GM19240 (cell line): ENCODE data around the gene BCO1.

Source experiments
- DNase-seq: peaks from one replicate; pipeline ENCODE4 v3.0.0; 2011; ENCODE audit warnings: low spot score; ENCODE audit not compliant: insufficient read length

BCO1 gene

DNA sequence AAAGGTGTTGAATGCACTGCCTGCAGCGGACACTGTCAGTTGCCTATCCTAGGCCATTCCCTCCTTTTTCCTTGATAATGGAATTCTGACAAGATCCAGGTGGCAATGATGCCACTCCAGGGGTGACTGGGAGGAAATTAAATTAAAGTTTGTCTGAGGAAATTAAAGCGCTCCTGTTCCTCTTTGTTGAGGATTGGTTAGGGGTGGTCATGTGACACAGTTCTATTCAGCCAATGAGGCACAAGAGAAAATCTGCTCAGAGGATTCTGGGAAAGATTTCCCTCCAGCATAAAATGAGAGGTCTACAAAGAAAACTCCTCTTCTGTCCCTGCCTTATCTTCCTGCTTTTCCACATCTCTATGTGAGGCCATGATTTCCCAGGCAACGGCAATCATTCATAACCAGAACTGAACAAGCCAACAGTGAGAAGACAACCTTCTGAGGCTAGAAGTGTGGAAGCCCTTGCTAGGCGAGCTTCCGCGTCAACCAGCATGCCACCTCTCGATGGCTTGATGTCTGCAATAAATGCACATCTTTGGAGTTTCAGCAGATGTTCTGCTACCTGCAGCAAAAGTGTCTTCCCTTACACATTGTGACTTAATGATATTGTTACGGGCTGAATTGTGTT is 5.6 kb upstream of the BCO1 start:
- no peak for DNase-seq

DNA sequence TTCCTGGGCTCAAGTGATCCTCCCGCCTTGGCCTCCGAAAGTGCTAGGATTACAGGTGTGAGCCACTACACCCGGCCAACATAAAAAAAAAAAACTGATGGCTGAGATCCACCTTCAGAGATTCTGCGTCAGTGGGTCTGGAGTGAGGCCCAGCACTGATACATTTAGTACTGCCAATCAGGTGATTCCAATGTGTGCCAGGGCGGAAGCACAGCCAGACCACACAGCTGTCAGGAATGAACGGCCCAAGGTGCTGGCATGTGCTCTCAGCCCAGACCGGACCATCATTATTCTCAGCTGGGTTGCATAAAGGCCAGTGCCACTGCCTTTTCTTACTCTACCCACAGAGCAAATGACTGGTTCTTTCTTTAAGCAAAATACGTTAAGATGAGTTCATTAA is 1.2 kb upstream of the BCO1 start:
- DNase-seq, result no peak

DNA sequence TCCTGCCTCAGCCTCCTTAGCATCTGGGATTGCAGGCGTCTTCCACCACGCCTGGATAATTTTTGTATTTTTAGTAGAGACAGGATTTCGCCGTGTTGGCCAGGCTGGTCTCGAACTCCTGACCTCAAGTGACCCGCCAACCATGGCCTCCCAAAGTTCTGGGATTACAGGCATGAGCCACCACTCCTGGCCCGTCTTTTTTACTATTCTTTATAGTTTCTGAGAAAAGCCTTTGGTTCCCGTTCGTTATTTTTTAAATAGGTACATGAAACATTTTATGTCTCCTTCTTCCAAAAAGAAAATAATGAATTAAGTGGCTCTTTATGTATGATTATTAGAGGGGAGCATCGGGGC is 570 bp upstream of the BCO1 start:
- no peak for DNase-seq

DNA sequence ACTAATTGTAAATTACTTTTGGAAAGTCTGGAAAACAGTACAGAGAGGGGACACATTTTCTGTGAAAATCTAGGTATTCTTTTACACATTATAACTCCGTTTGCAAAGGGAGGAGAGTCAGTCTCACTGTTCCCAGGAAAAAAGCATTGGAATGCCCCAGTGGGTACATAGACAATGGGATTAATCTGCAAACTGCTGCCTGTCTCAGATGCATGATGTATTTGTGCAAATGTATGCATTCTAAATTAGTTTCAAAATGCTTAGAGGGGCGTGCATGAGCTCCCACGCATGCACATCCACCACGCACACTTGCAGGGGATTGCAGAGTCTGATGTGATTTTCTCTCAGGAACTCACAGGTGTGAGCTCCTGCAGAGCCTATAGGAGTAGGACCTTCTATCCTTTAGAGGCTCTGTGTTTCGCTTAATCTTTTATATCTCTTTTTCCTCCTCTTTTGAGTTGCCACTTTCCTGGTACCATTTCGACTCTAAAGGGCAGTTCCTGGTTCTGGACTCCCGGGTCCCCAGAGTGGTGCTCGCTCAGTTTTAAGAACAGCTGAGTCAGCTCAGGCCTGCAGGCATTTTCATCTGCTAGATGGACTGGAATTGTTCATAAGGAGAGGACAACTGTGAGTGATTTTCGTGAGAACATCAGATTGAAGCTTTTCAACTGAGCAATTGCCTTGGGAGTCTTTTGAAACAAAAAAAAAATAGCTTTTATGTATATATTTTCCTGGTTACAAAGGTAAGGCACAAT is 1.1 kb downstream of the BCO1 start:
- DNase-seq, result no peak

DNA sequence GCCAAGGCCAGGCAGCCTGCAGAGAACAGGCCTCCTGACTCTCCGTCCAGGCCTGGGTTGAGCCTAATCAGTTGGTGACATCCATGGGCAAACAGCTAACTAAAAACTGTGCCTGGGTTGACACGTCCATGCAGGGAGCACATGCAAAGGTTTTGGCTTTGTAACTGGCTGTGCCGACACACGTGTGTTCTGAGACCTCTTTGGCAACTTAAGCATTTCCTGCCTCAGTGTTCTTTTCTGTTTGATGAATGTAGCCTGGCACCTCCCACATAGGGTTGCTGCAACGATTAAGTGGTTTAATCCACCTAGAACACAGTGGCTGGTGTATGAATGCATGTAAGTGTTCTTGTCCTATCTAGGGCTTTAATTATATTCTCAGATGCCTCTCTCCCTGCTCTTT is 3.2 kb downstream of the BCO1 start:
- DNase-seq, result no peak

DNA sequence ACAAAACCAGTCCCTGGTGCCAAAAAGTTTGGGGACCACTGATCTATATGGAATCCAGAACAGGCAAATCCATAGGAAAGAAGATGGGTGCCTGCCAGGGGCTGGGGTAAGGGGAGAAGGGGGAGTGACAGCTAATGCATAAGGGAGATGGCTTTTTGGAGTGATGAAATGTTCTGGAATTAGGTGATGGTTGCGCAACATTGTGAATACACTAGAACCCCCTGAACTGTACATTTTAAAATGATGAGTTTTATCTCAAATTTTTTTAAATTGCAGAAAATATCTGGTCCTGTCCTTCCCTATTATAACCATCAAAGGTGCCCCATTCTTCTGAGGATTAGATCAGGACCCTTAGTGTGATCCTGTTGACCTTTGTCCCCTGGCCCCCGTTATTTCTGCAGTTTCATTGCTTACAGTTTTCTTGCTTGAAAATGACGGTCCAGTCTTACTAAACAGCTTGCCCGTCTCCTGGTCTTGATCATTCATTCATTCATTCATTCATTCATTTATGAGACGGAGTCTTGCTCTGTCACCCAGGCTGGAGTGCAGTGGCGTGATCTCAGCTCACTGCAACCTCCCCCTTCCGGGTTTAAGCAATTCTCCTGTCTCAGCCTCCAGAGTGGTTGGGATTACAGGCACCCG is 4.6 kb downstream of the BCO1 start:
- no peak for DNase-seq

DNA sequence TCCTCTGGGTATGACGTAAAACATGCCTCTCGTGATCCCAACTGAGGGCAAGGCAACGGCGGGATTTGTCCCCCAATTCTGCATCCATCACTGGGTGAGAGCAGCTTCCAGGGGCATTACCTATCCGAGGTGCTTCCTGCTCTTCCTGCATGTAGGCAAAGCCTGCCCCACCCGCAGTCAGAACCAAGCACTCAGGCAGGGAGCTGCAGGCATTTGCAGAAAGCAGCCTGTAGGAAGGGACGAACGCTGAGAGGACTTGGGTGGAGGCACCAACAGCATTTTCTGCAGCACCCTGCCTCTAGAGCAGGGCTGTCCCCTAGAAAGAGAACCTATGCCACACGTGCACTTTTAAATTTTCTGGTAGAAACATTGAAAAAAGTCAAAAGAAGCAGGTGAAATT is 5.5 kb downstream of the BCO1 start:
- DNase-seq, result no peak

DNA sequence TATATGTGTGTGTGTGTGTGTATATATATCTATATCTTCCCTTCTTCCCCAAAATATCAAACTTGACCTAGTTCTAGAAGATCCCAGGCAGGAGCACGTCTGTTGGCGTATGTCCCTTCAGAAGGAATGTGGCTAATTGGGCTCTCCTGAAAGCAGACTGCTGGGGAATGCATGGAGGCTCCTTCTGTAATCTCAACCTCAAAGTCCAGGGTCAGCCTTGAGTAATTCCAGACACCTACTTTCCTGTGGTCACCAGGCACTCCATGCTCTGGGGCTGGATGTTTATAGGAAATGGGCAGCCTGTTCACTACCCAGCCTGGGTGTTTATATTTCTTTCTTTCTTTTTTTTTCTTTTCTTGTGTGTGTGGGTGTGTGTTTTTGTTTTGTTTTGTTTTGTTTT is 13.4 kb downstream of the BCO1 start:
- no peak for DNase-seq

DNA sequence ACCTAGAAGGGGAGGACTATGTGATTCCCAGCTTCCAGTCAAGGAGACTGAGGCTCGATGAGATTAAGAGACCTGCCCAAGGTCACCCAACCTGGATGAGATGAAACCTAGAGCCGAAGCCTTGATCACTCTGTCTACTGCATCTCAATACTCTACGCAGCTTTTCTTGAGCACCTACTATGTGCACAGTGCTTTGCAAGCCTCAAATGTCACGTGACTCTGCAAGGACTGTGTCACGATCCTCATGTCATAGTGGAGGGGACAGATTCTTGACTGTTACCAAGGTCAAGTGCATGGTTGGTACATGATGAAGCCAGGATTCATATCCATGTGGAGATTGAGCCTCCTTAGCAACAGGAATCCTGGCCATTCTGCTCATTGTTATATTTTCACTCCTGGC is 14.7 kb downstream of the BCO1 start:
- DNase-seq, result no peak

DNA sequence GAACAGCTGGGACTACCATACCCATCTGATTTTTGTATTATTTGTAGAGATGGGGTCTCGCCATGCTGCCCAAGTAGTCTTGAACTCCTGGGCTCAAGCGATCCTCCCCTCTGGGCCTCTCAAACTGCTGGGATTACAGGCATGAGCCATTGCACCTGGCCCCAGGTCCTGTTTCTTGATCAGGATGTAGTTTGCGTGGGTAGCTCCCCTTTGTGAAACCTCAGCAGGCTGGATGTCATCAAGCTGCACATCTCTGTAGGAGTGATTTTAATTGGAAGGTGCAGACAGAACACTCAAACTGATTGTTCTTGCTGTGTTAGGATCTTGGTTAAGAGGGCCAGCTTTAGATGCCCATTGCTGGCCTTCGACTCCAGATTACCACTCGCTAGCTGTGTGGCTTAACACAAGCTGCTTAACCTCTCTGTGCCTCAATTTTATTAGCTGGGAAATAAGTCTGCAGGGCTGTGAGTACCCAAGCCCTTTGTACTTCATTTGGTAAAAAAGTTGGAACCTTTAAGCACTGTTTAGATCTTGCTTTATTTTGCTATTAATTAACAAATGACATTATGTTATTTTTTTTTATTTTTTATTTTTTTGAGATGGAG is 16.5 kb downstream of the BCO1 start:
- no peak for DNase-seq

DNA sequence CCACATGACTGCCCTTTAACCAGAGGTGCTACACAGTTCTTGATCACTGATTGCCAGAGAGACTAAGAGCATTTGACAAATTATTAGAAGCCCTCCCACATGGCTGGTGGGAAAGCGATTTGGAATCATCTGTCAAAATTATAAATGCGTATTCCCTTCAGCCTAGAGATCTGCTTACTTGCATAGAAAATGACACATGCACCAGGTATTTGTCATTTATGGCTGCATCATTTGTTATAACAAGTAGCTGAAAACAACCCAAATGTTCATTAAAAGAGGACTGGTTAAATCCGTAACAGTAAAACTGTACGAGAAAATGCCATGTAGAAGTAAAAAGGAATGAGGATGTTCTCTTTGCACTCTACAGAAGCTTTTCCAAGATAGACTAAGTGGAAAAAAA is 21.4 kb downstream of the BCO1 start:
- DNase-seq, result no peak

DNA sequence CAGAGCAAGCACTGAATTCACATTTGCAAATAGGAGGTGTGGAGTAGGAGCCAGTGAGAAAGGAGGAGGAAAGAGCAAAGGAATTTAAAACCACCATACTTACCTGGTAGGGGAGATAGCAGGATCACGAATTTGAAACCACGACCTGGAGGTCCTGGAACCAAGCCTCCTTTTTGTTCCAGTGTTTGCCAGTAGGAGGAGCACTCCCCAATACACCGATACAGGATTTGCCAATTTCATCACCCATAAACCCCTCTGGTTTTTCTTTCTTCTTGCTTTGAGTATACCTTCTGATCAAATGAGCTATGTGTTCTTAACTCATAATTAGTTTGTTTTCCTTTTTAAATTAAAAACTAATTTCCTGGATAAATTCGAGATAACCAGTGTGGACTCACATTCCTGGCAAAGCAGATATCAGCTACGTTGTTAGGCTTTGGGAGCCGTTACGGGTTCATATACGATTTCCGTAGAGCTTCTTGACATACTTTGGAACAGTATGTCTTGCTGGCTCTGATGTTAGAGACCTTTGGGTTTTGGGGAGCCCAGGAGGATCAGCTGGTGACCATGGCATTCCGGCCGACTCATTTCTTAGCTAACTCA is 22.7 kb downstream of the BCO1 start:
- no peak for DNase-seq

DNA sequence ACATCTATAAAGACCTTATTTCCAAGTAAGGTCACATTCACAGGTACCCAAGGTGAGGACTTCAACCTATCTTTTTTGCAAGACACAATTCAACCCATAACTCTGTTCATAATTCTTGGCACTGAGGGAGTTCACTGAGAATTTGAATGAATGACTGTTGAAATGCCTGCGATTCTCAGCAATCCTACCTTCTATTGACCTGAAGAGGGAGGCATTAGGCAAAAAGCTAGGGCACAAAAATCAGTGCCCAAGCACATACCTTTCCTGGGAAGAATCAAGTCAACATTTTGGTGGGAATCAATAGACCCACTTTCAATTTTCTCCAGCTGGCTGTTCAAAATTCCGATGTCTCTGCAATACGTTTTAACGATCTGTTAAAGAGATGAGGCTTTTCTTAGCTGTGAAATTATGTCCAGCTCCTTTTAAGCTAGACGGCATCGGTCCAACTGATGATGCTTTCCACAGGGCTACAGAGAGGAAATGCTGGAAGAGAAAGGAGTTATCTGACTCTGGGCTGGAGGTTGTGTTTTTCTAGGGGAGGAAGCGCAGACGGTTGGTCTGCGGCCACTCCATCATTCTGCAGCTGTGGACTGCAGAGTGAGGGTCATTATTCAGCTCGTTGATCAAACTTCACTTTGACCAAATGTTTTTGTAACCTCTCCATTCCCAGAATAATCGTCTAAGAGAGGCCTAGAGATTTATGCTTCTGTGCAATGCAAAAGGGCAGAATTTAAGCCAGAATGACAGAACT is 25.2 kb downstream of the BCO1 start:
- DNase-seq, result no peak

DNA sequence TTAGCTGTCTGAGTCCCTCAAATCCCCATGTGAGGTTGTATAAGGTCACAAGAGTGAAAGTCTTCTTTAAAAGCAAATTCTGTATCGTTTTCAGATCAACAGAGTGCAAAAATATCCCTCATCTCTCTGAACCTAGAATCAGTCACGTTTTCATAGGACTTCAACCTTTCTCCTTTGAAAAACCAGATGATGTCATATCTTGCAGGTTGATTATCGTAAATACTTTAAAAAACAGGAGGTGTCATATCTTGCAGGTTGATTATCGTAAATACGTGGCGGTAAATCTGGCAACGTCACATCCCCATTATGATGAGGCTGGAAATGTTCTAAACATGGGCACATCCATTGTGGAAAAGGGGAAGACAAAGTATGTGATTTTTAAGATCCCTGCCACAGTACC is 25.9 kb downstream of the BCO1 start:
- DNase-seq, result no peak

DNA sequence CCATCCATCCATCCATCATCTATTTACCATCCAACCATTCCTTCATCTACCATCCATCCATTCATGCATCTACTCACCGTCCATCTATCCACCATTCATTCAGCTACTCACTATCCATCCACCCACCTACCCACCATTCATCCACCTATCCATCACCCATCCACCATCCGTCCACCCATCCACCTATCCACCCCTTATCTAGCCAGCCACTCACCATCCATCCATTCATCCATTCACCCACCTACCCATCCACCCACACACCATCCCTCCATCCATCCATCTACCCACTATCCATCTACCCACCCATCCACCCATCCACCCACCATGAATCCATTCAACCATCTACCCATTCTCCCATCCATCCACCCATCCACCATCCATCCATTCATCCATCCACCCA is 26.6 kb downstream of the BCO1 start:
- no peak for DNase-seq

DNA sequence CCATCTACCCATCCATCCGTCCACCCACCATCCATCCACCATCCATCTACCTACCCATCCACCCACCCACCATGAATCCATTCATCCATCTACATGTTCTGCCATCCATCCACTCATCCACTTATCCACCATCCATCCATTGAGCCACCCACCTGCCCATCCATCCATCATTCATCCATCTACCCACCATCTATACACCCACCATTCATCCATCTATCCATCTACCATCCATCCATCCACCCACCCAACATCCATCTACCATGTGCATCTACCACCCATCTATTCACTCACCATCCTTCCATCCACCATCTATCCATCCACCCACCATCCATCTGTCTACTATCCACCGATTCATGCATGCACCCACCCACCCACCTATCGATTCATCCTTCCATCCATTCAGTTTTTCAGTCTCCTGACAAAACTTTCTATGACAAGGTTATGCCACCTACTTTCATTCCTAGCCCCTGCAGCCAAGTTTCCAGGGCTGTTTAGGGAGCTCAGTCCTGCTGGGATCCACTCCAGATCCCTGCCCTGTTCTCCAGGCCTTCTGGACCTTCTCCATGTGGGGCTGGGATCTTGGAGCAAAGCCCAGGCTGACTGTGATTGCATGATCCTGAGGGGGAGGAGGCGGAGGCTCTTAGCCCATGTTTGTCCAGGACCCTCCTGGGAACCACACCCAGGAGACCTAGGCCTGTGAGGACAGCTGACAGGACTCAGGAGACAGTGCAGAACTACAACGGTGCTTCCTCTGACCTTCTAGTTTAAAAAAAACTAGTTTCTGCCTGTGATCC is 27.4 kb downstream of the BCO1 start:
- no peak for DNase-seq

DNA sequence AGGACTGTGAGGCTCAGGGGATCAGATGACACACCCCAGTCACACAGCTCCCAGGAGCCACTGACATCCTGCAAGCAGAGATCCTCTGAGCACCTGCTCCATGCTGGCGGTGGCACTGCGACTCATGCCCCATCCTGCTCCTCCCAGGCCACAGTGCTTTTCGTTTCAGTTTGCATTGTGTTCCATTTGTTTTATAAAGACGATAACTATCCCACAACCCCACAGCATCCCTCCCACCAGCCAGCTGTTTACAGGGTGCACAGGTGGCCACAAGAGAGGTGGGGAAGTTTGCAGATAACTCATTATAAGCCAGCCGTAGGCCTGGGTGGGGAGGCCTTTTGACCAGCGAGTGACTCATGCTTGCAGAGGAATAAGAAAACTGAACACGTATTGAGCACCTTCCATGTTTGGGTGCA is 28.2 kb downstream of the BCO1 start:
- no peak for DNase-seq

DNA sequence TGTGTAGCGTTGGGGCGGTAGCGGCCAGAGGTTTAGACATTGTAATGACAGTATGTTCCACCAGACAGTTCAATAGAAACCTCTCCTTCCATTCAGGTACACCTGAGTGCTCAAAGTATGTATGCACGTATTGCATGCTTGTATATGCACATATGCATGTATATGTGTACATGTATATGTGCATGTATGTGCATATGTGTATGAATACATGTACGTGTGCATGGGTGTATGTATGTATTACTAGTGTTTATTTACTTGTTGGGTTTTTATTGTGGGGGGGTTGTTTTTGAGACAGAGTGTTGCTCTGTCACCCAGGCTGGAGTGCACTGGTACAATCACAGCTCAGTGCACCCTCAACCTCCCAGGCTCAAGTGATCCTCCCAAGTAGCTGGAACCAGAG is 30.0 kb downstream of the BCO1 start:
- DNase-seq, result no peak

DNA sequence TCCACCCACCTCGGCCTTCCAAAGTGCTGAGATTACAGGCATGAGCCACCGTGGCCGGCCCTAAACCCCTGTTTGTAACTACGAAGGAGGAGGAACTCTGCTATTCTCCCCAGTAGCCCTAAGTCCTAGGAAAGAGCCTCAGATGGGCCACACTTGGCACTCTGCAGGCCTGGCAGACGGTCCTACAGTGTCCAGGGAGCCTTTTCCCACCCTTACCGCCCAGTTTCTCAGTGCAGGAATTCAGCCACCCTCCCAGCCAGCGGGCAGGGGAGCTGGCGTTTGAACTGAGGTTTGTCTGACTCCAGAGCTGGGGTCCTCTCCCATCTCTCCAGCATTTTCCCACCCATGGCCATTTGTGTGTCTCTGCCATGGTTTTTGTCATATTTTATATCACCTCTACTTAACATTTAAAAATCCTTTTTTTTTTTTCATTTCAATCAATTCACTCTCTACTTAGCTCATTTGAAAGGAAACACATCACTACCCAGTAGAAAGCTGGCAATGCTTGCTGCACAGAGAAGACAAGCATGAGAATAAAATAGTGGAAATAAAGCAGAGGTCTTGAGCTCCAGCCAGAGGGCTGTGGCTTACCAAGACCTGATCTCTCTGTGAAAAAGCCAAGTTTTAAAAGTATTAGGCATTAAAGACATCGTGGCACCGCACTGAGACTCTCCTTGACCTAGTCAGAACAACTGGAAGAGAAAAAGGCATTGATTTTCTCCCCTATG is 34.9 kb downstream of the BCO1 start:
- DNase-seq, result no peak

DNA sequence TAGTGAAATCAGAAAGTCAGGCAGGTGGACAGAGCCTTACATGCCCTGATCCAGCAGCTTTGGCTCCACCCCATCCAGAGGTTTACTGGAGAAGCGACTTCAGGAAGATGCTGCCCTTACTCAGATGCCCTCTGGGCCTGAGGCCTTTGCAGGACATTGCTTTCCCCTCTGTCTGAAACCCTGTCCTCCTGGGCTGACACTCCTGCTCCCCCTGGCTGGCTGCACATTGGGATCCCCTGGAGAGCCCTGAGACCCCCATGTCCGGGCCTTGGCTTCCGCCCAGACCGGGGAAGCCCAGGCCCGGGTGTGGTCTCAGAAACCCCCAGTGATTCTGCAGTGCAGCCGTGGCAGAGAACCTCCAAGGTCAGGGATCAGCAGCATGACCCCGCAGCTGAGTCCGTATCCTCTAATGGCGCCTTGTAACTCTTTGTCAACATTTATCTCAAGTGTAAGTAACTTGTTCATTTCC is 36.6 kb downstream of the BCO1 start:
- DNase-seq, result no peak
